ENCODE results near the gene CSF2. TPM values are rescaled to one million over a fixed set of nuclear protein-coding genes. Genes with fewer than 3 reads are reported as not detected.

CSF2 gene
- total RNA-seq: under 1 TPM in 1 of 2 experiments, not detected in 1; 0.30 TPM

DNA sequence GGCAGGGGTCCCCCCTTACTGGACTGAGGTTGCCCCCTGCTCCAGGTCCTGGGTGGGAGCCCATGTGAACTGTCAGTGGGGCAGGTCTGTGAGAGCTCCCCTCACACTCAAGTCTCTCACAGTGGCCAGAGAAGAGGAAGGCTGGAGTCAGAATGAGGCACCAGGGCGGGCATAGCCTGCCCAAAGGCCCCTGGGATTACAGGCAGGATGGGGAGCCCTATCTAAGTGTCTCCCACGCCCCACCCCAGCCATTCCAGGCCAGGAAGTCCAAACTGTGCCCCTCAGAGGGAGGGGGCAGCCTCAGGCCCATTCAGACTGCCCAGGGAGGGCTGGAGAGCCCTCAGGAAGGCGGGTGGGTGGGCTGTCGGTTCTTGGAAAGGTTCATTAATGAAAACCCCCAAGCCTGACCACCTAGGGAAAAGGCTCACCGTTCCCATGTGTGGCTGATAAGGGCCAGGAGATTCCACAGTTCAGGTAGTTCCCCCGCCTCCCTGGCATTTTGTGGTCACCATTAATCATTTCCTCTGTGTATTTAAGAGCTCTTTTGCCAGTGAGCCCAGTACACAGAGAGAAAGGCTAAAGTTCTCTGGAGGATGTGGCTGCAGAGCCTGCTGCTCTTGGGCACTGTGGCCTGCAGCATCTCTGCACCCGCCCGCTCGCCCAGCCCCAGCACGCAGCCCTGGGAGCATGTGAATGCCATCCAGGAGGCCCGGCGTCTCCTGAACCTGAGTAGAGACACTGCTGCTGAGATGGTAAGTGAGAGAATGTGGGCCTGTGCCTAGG, at the start of gene CSF2:
TSS of gene CSF2 (plus strand) at position 559 of the 783 bp plus-strand sequence. CDS start at position 594, 35 bp downstream.
- CTCF ChIA-PET: no interaction called here
- intact Hi-C loops (cut with micrococcal nuclease): no loop called here
- Mint-ChIP-seq H3K4me1 (ENCODE audit: low read depth) (peaks cover 3% of the 10 kb centered on the region), H3K9me3 (no peaks in the 10 kb centered on the region), H3K27ac (no peak within 1 kb of the TSS), H3K4me3 (no peak within 1 kb of the TSS), H3K36me3 (ENCODE audit: low read depth) (no peaks in the 10 kb centered on the region), H3K27me3 (ENCODE audit: low read depth) (no peaks in the 10 kb centered on the region)
- DNase-seq: no peak

DNA sequence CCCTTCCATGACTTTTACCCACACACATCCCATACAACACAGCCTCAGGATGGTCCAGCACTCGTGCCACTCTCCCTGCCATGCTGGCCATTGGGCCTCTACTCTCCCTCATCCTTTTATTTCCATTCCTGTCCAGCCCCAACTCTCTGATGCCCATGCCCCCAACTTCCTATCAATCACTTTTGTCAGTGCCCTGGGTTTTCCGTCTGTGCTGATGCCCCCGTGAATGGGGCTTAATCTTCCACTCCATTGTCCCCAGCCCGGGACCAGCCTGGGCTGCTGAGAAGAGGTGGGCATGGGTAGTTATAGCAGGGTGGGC, 49.5 kb upstream of the CSF2 start:
- Mint-ChIP-seq H3K27me3 (ENCODE audit: low read depth) (peaks cover 7% of the 10 kb centered on the region), H3K9me3 (no peaks in the 10 kb centered on the region), H3K27ac (no peak overlapping the region), H3K4me3 (no peak overlapping the region), H3K4me1 (ENCODE audit: low read depth) (peaks cover 21% of the 10 kb centered on the region), H3K36me3 (ENCODE audit: low read depth) (no peaks in the 10 kb centered on the region)
- CTCF ChIA-PET: interaction anchor here (1.5 kb wide), 1 partner anchor 38 kb away, joined by 5 read pairs; no protein-coding TSS in a partner anchor
- intact Hi-C loops (cut with micrococcal nuclease): loop anchor here (2.0 to 10.0 kb wide), 4 partner anchors 13 to 769 kb away; partner anchors contain the start of gene ACSL6
- no peak for DNase-seq

DNA sequence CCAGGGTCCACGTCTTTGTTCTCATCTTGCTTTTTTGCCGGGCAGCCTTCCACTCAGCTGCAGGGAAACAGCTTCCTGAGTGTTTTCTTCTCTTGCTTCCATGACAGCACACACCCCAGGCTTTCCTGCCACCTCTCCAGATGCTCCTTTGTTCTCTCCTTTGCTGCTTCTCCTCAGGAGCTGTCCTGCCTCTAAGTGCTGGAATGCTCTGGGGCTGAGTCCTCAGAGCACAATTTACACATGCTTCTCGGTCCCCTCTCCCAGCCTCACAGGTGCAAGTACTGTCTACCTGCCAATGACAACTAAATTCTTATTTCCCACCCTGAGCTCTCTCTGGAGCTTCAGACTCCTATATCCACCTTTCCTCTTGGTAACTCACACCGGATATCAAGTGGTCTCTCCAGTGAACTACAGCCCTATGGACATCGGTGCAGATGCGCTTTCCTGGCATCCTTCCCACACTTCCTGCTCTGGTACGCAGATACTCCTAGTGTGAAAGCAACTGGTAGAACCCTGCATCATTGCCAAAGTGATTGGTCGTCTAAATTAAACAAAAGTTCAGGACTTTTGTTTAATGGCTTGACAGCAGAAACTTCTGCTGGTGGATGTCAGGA, 48.7 kb upstream of the CSF2 start:
- CTCF ChIA-PET: interaction anchor here (0.6 to 1.5 kb wide), 2 partner anchors 37 to 1908 kb away, joined by 3 to 5 read pairs; no protein-coding TSS in a partner anchor
- peaks cover 15% of the 10 kb centered on the region for H3K4me1 Mint-ChIP-seq (ENCODE audit: low read depth)
- no peaks in the 10 kb centered on the region for H3K36me3 Mint-ChIP-seq (ENCODE audit: low read depth)
- H3K27me3 Mint-ChIP-seq (ENCODE audit: low read depth): peaks cover 11% of the 10 kb centered on the region
- no peak overlapping the region for H3K4me3 Mint-ChIP-seq
- H3K27ac Mint-ChIP-seq: no peak overlapping the region
- no peak for DNase-seq
- intact Hi-C loops (cut with micrococcal nuclease): loop anchor here (2.0 to 10.0 kb wide), 4 partner anchors 14 to 770 kb away; partner anchors contain the start of gene ACSL6
- no peaks in the 10 kb centered on the region for H3K9me3 Mint-ChIP-seq

DNA sequence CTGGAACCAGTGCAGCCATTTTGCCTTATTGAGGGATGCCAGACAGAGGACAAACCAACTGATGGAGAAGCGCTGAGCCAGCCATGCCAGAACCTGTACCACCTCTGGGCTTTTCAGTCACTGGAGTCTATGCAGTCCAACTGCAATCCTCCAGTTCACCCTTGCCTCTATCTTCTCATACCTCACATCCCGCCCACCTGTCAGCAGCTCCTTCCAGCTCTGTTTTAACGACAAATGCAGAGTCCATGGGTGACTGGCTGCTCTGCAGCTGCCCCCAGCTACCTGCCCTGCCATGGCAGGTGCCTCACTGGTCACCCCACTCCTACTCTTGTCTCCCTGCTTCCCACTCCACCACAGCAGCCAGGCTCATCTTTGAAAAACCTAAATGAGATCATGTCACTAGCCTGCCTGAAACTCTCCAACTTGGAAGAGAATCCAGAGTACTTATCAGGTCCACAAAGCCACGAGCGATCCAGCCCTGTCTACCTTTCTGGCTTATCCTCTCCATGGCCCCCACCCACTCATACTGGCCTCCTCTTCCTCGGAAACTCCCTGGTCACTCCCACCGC, 48.1 kb upstream of the CSF2 start:
- H3K4me3 Mint-ChIP-seq: no peak overlapping the region
- no peak for DNase-seq
- intact Hi-C loops (cut with micrococcal nuclease): loop anchor here (2.0 to 10.0 kb wide), 2 partner anchors 15 to 771 kb away; partner anchors contain the start of gene ACSL6
- no peaks in the 10 kb centered on the region for H3K9me3 Mint-ChIP-seq
- no peak overlapping the region for H3K27ac Mint-ChIP-seq
- peaks cover 9% of the 10 kb centered on the region for H3K4me1 Mint-ChIP-seq (ENCODE audit: low read depth)
- CTCF ChIA-PET: interaction anchor here (0.6 to 1.5 kb wide), 2 partner anchors 37 to 1907 kb away, joined by 3 to 5 read pairs; no protein-coding TSS in a partner anchor
- peaks cover 17% of the 10 kb centered on the region for H3K27me3 Mint-ChIP-seq (ENCODE audit: low read depth)
- H3K36me3 Mint-ChIP-seq (ENCODE audit: low read depth): no peaks in the 10 kb centered on the region

DNA sequence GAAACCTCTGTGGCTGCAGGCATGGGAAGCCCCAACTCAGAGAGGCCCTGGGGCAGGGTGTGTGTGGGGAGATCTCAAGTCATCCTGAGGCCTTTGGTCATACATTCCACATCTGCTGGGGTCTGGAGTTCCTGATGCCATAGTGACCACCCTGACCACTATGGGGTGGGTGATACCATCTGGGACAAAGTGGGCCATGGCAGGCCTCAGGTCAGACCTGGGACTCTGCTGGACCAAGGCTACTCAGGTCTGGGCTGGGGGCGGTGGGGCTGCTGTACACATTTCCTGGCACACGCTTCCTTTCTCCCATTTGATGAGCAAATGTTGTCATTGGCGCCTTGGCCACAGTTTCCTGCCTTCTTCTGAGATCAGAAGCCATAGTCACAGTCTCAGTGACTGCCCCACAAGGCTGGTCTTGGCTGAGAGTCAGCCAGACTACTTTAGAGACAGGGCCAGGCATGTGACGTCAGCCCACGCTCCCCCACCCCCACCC, 47.0 kb upstream of the CSF2 start:
- CTCF ChIA-PET: interaction anchor here (0.6 to 2.3 kb wide), 2 partner anchors 19 to 38 kb away, joined by 3 to 5 read pairs; no protein-coding TSS in a partner anchor
- intact Hi-C loops (cut with micrococcal nuclease): loop anchor here (10.0 kb wide), 1 partner anchor 772 kb away; no protein-coding TSS in a partner anchor
- H3K4me3 Mint-ChIP-seq: no peak overlapping the region
- peak; percentile 79 for DNase-seq
- no peaks in the 10 kb centered on the region for H3K36me3 Mint-ChIP-seq (ENCODE audit: low read depth)
- H3K27ac Mint-ChIP-seq: no peak overlapping the region
- peaks cover 2% of the 10 kb centered on the region for H3K4me1 Mint-ChIP-seq (ENCODE audit: low read depth)
- peaks cover 18% of the 10 kb centered on the region for H3K27me3 Mint-ChIP-seq (ENCODE audit: low read depth)
- no peaks in the 10 kb centered on the region for H3K9me3 Mint-ChIP-seq

DNA sequence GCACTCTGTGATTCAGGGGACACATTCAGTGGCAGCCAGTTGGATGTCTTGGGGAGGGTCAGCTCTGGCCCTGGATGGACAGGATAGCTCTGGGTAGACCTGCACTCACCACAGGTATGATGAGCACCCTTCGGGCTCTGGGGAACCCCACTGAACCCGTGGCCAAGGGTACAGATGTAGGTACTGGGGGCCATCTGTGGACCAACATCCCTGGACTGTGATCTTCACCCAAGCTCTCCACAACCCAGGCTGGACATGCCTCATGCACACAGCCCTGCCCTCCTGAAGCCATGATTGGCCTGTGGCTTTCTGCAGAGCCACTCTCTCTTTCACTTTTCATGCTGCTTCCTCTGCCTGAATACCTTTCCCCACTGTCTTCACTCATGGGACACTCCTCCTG, 46.6 kb upstream of the CSF2 start:
- H3K27ac Mint-ChIP-seq: no peak overlapping the region
- H3K4me3 Mint-ChIP-seq: no peak overlapping the region
- CTCF ChIA-PET: interaction anchor here (0.6 to 2.3 kb wide), 2 partner anchors 19 to 38 kb away, joined by 3 to 5 read pairs; no protein-coding TSS in a partner anchor
- H3K36me3 Mint-ChIP-seq (ENCODE audit: low read depth): no peaks in the 10 kb centered on the region
- no peak for DNase-seq
- H3K9me3 Mint-ChIP-seq: no peaks in the 10 kb centered on the region
- peaks cover 2% of the 10 kb centered on the region for H3K4me1 Mint-ChIP-seq (ENCODE audit: low read depth)
- peaks cover 18% of the 10 kb centered on the region for H3K27me3 Mint-ChIP-seq (ENCODE audit: low read depth)
- intact Hi-C loops (cut with micrococcal nuclease): loop anchor here (10.0 kb wide), 1 partner anchor 772 kb away; no protein-coding TSS in a partner anchor

DNA sequence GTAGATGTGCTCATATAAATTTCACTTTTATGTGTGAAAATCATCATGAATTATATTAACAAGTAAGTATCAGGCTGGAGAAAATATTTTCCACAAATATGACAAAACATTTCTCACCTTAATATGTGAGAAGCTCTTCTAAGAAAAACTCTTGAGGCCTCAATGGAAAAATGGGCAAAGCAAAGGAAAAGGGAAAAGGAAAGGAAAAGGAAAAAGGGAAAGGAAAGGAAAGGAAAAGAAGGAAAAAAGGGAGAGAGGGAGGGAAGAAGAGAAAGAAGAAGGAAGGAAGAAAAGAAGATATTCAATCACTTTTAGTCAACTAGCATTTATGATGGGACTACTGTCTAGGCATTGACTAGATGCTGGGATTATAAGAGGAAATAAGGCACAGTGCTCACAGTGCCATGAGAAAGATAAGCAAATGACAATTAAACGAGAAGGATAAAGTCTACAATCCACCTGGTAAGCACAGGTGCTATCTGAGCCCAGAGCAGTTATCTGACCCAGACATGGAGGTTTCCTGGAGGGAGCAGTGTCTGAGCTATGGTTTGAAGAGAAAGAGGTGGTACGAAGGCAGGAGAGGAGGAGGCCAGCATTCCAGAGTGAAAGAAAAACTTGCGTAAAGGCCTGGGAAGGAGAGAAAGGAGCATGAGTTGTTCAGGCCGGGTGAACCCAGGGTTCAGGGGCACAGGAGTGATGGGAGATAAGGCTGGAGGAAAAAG, 43.8 kb upstream of the CSF2 start:
- no peak overlapping the region for H3K27ac Mint-ChIP-seq

DNA sequence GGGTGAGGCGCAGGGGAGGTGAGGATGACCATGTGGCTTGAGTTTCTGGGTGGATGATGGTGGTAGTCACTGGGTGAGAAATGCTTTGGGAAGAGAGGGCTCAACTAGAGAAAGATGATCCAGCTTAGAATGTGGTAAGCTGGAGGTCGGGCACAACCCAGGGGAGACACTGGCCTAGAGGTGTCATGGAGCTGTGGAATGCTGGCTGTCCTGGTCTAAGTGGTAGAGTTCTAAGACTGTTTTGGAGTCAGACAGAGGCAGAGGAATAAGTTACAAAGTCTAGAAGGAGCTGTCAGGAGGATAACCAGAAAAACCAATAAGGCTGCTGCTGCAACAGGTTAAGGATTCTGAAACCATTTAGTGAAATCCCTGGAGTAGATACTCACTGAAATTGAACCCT, 43.0 kb upstream of the CSF2 start:
- no peak for DNase-seq
- intact Hi-C loops (cut with micrococcal nuclease): no loop called here
- Mint-ChIP-seq H3K9me3 (peaks cover 13% of the 10 kb centered on the region), H3K27ac (no peak overlapping the region), H3K4me3 (no peak overlapping the region), H3K4me1 (ENCODE audit: low read depth) (peaks cover 2% of the 10 kb centered on the region), H3K36me3 (ENCODE audit: low read depth) (peaks cover 3% of the 10 kb centered on the region), H3K27me3 (ENCODE audit: low read depth) (peaks cover 18% of the 10 kb centered on the region)
- CTCF ChIA-PET: no interaction called here

More for the DNA sequence above, 43.8 kb upstream of the CSF2 start:
- CTCF ChIA-PET: no interaction called here
- no peak for DNase-seq
- Mint-ChIP-seq H3K9me3 (peaks cover 13% of the 10 kb centered on the region), H3K27me3 (ENCODE audit: low read depth) (peaks cover 18% of the 10 kb centered on the region), H3K4me3 (no peak overlapping the region), H3K36me3 (ENCODE audit: low read depth) (peaks cover 3% of the 10 kb centered on the region), H3K4me1 (ENCODE audit: low read depth) (peaks cover 2% of the 10 kb centered on the region)
- intact Hi-C loops (cut with micrococcal nuclease): loop anchor here (10.0 kb wide), 1 partner anchor 775 kb away; no protein-coding TSS in a partner anchor

DNA sequence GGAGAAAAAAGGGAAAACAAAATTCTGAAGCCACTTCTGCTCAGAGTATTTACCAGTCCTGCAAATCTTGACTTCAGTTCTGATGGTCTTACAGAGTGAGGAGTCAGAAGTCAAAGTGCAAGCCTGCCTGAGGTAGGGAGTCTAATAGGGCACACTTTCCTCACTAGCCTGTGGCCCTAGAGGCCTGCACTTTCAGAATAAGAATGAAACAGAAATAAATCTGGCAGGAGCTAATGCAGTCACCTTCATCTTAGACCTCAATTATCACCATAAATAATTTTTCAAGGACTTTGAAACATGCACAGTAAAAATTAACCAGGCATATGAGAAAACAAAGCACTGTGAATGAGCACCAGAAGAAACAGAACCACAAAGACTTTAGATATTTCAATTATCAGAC, 41.4 kb upstream of the CSF2 start:
- CTCF ChIA-PET: interaction anchor here (0.6 kb wide), 1 partner anchor 462 kb away, joined by 3 read pairs; no protein-coding TSS in a partner anchor

DNA sequence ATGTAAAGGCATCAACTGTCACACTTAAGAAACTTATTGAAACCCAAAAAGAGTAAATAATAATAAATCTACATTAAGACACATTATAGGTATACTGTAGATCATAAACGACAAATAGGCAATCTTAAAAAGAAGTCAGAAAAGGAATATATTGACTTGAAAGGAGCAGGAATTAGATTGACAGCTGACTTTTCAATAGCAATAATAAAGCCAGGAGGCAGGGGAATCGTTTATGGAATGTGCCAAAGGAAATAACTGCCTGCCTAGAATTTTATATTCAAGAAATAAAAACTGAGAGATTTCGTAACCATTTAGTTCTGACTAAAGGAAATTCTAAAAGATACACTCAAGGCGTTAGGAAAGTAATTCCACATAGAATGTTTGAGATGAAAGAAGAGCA, 40.5 kb upstream of the CSF2 start:
- no peak for DNase-seq
- H3K27me3 Mint-ChIP-seq (ENCODE audit: low read depth): peaks cover 15% of the 10 kb centered on the region
- H3K4me1 Mint-ChIP-seq (ENCODE audit: low read depth): peaks cover 10% of the 10 kb centered on the region
- peaks cover 3% of the 10 kb centered on the region for H3K36me3 Mint-ChIP-seq (ENCODE audit: low read depth)
- peaks cover 13% of the 10 kb centered on the region for H3K9me3 Mint-ChIP-seq
- intact Hi-C loops (cut with micrococcal nuclease): no loop called here
- CTCF ChIA-PET: no interaction called here
- H3K27ac Mint-ChIP-seq: no peak overlapping the region
- H3K4me3 Mint-ChIP-seq: no peak overlapping the region

More for the DNA sequence above, 41.4 kb upstream of the CSF2 start:
- Mint-ChIP-seq H3K9me3 (peaks cover 13% of the 10 kb centered on the region), H3K36me3 (ENCODE audit: low read depth) (peaks cover 3% of the 10 kb centered on the region), H3K27ac (no peak overlapping the region), H3K27me3 (ENCODE audit: low read depth) (peaks cover 18% of the 10 kb centered on the region), H3K4me3 (no peak overlapping the region), H3K4me1 (ENCODE audit: low read depth) (peaks cover 6% of the 10 kb centered on the region)
- no peak for DNase-seq
- intact Hi-C loops (cut with micrococcal nuclease): no loop called here

DNA sequence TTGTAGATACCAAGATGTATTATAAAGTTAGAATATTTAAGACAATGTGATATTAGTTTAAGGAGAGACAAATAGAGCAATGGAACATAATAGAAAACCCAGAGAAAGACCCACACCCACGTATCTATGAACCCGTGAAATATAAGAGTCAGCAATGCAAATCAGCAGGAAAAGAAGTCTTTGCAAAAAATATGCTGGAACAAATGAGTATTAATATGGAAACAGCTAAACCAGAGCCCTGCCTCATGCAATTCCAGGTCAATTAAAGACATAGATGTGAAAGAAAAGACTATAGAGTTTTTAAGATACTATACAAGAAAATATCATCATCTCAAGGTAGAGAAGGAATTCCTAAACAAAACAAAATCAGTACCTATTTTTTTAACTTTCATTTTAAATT, 36.2 kb upstream of the CSF2 start:
- intact Hi-C loops (cut with micrococcal nuclease): no loop called here
- Mint-ChIP-seq H3K4me3 (no peak overlapping the region), H3K27ac (no peak overlapping the region), H3K27me3 (ENCODE audit: low read depth) (no peaks in the 10 kb centered on the region), H3K36me3 (ENCODE audit: low read depth) (peaks cover 3% of the 10 kb centered on the region), H3K9me3 (peaks cover 18% of the 10 kb centered on the region), H3K4me1 (ENCODE audit: low read depth) (peaks cover 17% of the 10 kb centered on the region)
- CTCF ChIA-PET: interaction anchor here (0.6 kb wide), 2 partner anchors 636 to 928 kb away, joined by 3 to 4 read pairs; no protein-coding TSS in a partner anchor
- DNase-seq: no peak
